ENCODE measurements around the gene IRF2BPL. TPM values are rescaled to one million over a fixed set of nuclear protein-coding genes. Genes with fewer than 3 reads are reported as not detected.

IRF2BPL gene
- total RNA-seq, 3 donors from 2014 or later, result 15.1 to 74.1 (median 19.3) TPM

DNA sequence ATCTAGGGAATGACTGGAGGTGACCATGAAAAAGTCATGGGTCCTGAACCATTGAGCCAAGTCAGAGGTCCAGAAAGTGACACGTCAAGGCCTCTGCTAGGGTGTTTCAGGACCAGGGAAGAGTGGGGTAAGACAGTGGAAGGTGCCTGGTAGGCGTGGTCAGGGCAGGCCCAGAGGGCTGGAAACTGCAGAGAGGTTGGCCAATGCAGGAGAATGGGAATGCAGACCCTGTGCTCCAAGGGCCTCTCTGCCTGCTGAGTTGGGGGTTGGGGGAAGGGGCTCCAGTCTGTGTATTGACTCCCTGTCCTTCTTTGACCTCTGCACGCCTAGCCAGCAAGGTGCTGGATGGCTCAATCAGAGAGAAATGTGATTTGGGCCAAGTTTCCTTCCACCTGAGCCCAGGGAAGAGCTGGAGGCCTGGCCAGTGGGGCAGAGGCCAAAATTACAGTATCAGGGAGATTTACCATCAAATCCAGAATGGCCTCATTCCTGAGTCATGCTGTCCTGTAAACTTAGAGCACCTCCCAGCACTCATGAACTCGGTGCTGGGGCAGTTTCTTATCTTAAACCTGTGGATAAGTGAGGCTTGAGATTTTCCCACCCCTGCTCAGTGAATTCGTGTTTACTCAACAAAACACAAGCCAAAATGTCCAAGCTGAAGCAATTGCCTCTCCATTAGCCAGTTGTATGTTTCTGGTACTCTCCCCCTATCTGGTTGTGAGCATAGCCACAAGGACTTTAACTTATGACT, 24.4 kb downstream of the IRF2BPL start:
- Histone ChIP-seq H3K9me3 (no peaks in the 10 kb centered on the region), H3K4me1 (ENCODE audit: low read depth) (peaks cover 37% of the 10 kb centered on the region), H3K36me3 (ENCODE audit: low read depth) (no peaks in the 10 kb centered on the region), H3K4me3 (no peak overlapping the region)
- DNase-seq (no peak), ATAC-seq (peak; percentile 16)
- TF ChIP-seq, protein P1, sequence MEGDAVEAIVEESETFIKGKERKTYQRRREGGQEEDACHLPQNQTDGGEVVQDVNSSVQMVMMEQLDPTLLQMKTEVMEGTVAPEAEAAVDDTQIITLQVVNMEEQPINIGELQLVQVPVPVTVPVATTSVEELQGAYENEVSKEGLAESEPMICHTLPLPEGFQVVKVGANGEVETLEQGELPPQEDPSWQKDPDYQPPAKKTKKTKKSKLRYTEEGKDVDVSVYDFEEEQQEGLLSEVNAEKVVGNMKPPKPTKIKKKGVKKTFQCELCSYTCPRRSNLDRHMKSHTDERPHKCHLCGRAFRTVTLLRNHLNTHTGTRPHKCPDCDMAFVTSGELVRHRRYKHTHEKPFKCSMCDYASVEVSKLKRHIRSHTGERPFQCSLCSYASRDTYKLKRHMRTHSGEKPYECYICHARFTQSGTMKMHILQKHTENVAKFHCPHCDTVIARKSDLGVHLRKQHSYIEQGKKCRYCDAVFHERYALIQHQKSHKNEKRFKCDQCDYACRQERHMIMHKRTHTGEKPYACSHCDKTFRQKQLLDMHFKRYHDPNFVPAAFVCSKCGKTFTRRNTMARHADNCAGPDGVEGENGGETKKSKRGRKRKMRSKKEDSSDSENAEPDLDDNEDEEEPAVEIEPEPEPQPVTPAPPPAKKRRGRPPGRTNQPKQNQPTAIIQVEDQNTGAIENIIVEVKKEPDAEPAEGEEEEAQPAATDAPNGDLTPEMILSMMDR (IDR thresholded peaks at IDR 0.05), result no peak
- intact Hi-C loops (cut with DNase I, micrococcal nuclease), result no loop called here

DNA sequence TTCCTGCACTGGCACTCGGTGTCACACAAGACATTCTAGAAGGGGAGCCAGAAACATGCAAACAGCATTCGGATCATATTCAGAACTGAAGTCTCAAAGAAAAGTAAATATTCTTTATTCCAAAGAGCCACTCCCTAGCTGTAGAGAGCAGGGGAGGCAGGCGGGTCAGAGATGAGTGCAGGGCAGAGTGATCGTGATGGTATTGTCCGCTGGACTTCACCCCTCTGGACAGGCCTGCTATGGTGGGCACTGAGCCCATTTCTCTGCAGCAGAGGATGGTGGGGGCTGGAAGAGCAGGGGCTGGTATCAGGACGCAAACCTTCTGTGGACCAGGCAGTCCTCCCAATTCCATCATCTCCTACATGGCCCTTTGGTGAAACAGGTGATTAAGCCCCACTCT, 25.6 kb downstream of the IRF2BPL start:
- ATAC-seq (no peak), DNase-seq (no peak)
- no peaks in the 10 kb centered on the region for H3K9me3 ChIP-seq
- H3K4me3 ChIP-seq, result no peak overlapping the region
- TF ChIP-seq, protein P1 (IDR thresholded peaks at IDR 0.05), result no peak
- peaks cover 27% of the 10 kb centered on the region for H3K4me1 ChIP-seq (ENCODE audit: low read depth)
- intact Hi-C loops (cut with DNase I, micrococcal nuclease), result no loop called here
- no peaks in the 10 kb centered on the region for H3K36me3 ChIP-seq (ENCODE audit: low read depth)

DNA sequence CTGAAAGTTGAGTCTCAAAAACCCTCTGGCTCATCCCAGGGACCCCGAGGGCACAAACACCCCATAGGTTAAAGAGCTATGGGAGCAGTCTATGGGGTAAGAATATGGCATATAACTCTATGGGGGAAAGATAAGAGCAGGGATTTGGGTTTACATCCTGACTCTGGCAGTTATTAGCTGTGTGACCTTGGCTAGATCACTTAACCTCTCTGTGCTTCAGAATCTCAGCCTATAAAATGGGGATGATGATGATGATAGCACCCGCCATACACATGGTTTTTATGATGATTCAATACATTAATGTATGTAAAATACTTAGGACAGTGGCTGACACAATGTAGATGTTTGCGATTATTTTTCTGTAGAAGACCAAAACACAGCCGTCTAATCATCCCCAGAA, 26.2 kb downstream of the IRF2BPL start:
- ATAC-seq (no peak), DNase-seq (no peak)
- intact Hi-C loops (cut with DNase I, micrococcal nuclease), result no loop called here
- Histone ChIP-seq H3K9me3 (no peaks in the 10 kb centered on the region), H3K4me1 (ENCODE audit: low read depth) (peaks cover 21% of the 10 kb centered on the region), H3K36me3 (ENCODE audit: low read depth) (no peaks in the 10 kb centered on the region), H3K4me3 (no peak overlapping the region)
- TF ChIP-seq, protein P1 (IDR thresholded peaks at IDR 0.05), result no peak

DNA sequence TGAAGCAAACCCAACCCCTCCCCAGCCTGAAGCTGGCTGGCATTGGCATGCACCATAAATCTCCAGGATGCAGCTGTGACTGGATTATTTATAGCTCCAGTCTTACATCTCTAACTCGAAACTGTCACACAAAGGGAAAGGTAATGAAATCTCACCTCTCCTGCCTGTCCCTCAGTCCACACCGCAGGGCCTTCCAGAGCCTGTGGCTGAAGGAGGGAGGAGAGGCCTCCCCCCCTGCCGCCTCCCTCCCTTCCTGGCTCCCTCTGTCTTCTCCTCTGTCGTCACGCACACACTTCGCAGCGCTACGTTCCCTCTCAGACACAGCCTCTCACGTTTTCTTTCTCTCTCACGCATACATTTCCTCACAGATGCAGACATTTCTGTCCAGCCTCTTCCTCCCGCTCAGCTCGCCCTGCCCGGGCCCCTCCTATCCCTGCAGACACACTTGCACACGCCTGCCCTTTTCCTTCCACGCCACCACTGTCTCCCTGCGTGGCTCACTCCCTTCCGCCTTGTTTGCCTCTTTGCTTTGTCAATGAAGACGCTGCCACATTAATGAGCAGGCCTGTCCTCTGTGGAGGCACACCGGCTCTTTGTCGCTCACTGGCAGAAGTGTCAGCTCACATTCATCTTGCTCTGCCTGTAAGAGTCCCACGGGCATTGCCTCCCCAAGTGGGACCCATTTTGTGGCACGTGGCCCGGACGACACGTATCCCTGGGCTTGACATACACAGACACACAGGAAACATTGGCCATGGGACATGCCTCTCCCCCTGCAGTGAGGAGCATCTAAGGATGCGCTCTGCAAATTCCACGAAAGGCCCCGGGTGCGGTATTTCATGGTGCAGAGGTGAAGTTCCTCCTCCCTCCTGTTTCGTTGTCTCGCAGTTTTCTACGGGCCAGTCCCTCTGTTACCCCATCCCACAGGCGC, 27.9 kb downstream of the IRF2BPL start:
- TF ChIP-seq, protein P1 (IDR thresholded peaks at IDR 0.05), result no peak
- ATAC-seq (peak; percentile 36), DNase-seq (no peak)
- Histone ChIP-seq H3K4me1 (ENCODE audit: low read depth) (peaks cover 17% of the 10 kb centered on the region), H3K4me3 (no peak overlapping the region), H3K36me3 (ENCODE audit: low read depth) (no peaks in the 10 kb centered on the region), H3K9me3 (no peaks in the 10 kb centered on the region)
- intact Hi-C loops (cut with DNase I, micrococcal nuclease), result no loop called here

GRCh38 chr14:76998910-76999309, 29.6 kb downstream of the IRF2BPL start:
- Histone ChIP-seq H3K9me3 (no peaks in the 10 kb centered on the region), H3K4me1 (ENCODE audit: low read depth) (peaks cover 9% of the 10 kb centered on the region), H3K4me3 (no peak overlapping the region), H3K36me3 (ENCODE audit: low read depth) (no peaks in the 10 kb centered on the region)
- DNase-seq, result peak in 1 of 3 donors; percentile 43
- intact Hi-C loops (cut with DNase I, micrococcal nuclease), result no loop called here
- ATAC-seq, result peak; percentile 62
- TF ChIP-seq, protein P1 (IDR thresholded peaks at IDR 0.05), result no peak

Measured in mucosa of descending colon (tissue), 3 donors.